ENCODE results near the gene POLR1F. TPM values are rescaled to one million over a fixed set of nuclear protein-coding genes. Genes with fewer than 3 reads are reported as not detected.

POLR1F gene
- total RNA-seq, 1 donor from 2014 or later, result 11.3 TPM

- H3K27me3 Mint-ChIP-seq (ENCODE audit: unreplicated experiment), result no peaks in the 10 kb centered on the region
- H3K27ac Mint-ChIP-seq (ENCODE audit: unreplicated experiment), result no peak overlapping the region
- no peaks in the 10 kb centered on the region for H3K36me3 Mint-ChIP-seq (ENCODE audit: unreplicated experiment)
- no peaks in the 10 kb centered on the region for H3K4me1 Mint-ChIP-seq (ENCODE audit: low read depth, unreplicated experiment)
- peak; percentile 80 for TF ChIP-seq CTCF (IDR thresholded peaks at IDR 0.05; ENCODE audit: partially characterized antibody, unreplicated experiment)
- DNase-seq, result no peak
- no peaks in the 10 kb centered on the region for H3K9me3 Mint-ChIP-seq (ENCODE audit: unreplicated experiment)
- no peak overlapping the region for H3K4me3 Mint-ChIP-seq (ENCODE audit: unreplicated experiment)
Observed at GRCh38 chr7:19665399-19666008, 43.3 kb downstream of the POLR1F start.

GRCh38 chr7:19663816-19664462 lies 44.9 kb downstream of the POLR1F start:
- Mint-ChIP-seq H3K9me3 (ENCODE audit: unreplicated experiment) (no peaks in the 10 kb centered on the region), H3K4me1 (ENCODE audit: low read depth, unreplicated experiment) (no peaks in the 10 kb centered on the region), H3K27ac (ENCODE audit: unreplicated experiment) (no peak overlapping the region)

GRCh38 chr7:19648791-19649190 lies 60.0 kb downstream of the POLR1F start:
- TF ChIP-seq CTCF (IDR thresholded peaks at IDR 0.05; ENCODE audit: partially characterized antibody, unreplicated experiment), result no peak
- no peaks in the 10 kb centered on the region for H3K4me1 Mint-ChIP-seq (ENCODE audit: low read depth, unreplicated experiment)
- no peak for DNase-seq
- H3K36me3 Mint-ChIP-seq (ENCODE audit: unreplicated experiment), result peaks cover 9% of the 10 kb centered on the region
- H3K27me3 Mint-ChIP-seq (ENCODE audit: unreplicated experiment), result no peaks in the 10 kb centered on the region
- H3K4me3 Mint-ChIP-seq (ENCODE audit: unreplicated experiment), result no peak overlapping the region
- peaks cover 5% of the 10 kb centered on the region for H3K9me3 Mint-ChIP-seq (ENCODE audit: unreplicated experiment)
- no peak overlapping the region for H3K27ac Mint-ChIP-seq (ENCODE audit: unreplicated experiment)

More at GRCh38 chr7:19663816-19664462, 44.9 kb downstream of the POLR1F start:
- TF ChIP-seq CTCF (IDR thresholded peaks at IDR 0.05; ENCODE audit: partially characterized antibody, unreplicated experiment), result no peak
- H3K4me3 Mint-ChIP-seq (ENCODE audit: unreplicated experiment), result no peak overlapping the region
- H3K36me3 Mint-ChIP-seq (ENCODE audit: unreplicated experiment), result no peaks in the 10 kb centered on the region
- H3K27me3 Mint-ChIP-seq (ENCODE audit: unreplicated experiment), result no peaks in the 10 kb centered on the region
- DNase-seq, result no peak

Small RNAs within 50 kb of the gene (microRNA-seq; reads per million reads assigned to microRNA genes)
- gene MIR3146 (ENCODE audit: unreplicated experiment), result 1.5 reads per million, percentile 6 among the genes with 10 or more reads in this experiment

Other genes with a start within 250 kb of the POLR1F start
- 3.6 TPM for gene TMEM196, start 64.6 kb upstream of the POLR1F start, total RNA-seq (ENCODE audit: unreplicated experiment)